HG02588 (cell line): Measurements from ENCODE around the gene ZNF264.
"Not testable (repeated sequence)": the region's sequence is repeated elsewhere in the genome, so short reads cannot be mapped to it uniquely, and the experiment has no call there.

Experiments used
- ATAC-seq: cut with Tn5 transposase; IDR thresholded peaks from one replicate; pipeline ENCODE4 v1.9.1; 2021; ENCODE audit warnings: mild to moderate bottlenecking, moderate library complexity; ENCODE audit not compliant: unreplicated experiment

ZNF264 gene

GRCh38 chr19:57191141-57192076 is at the start of gene ZNF264:
Gene ZNF264, plus strand, starts transcription at chr19:57191500. Its CDS starts 414 bp downstream, at chr19:57191914.
- peak; percentile 95 for ATAC-seq

- no peak for ATAC-seq
Measured at GRCh38 chr19:57141699-57142098, 49.6 kb upstream of the ZNF264 start.

- no peak for ATAC-seq
Measured at GRCh38 chr19:57152921-57153320, 38.4 kb upstream of the ZNF264 start.

GRCh38 chr19:57161985-57162539 is 29.2 kb upstream of the ZNF264 start:
- ATAC-seq: no peak

- no peak for ATAC-seq
Measured at GRCh38 chr19:57165846-57166245, 25.5 kb upstream of the ZNF264 start.

GRCh38 chr19:57167385-57167784 is 23.9 kb upstream of the ZNF264 start, which contains the start of gene DUXA:
Gene DUXA, minus strand, starts transcription at chr19:57167485. Its CDS starts 42 bp downstream, at chr19:57167443.
- ATAC-seq: no peak

GRCh38 chr19:57171551-57172081 is 19.7 kb upstream of the ZNF264 start:
- no peak for ATAC-seq

GRCh38 chr19:57190301-57190700 is 999 bp upstream of the ZNF264 start:
- no peak for ATAC-seq

- no peak for ATAC-seq
Measured at GRCh38 chr19:57192077-57192420, 749 bp downstream of the ZNF264 start.

GRCh38 chr19:57192993-57193392 is 1.7 kb downstream of the ZNF264 start:
- no peak for ATAC-seq

GRCh38 chr19:57197874-57198273 is 6.6 kb downstream of the ZNF264 start:
- not testable (repeated sequence) for ATAC-seq

GRCh38 chr19:57202160-57202559 is 10.9 kb downstream of the ZNF264 start:
- ATAC-seq: no peak

- no peak for ATAC-seq
Measured at GRCh38 chr19:57210381-57210780, 19.1 kb downstream of the ZNF264 start.

GRCh38 chr19:57212109-57212508 is 20.8 kb downstream of the ZNF264 start:
- ATAC-seq: no peak

GRCh38 chr19:57227502-57227901 is 36.2 kb downstream of the ZNF264 start:
- no peak for ATAC-seq

GRCh38 chr19:57231686-57232085 is 40.4 kb downstream of the ZNF264 start:
- ATAC-seq: no peak

GRCh38 chr19:57233207-57233606 is 41.9 kb downstream of the ZNF264 start:
- no peak for ATAC-seq

GRCh38 chr19:57239982-57240310 is 48.6 kb downstream of the ZNF264 start:
- ATAC-seq: no peak

GRCh38 chr19:57240311-57241090 is 49.2 kb downstream of the ZNF264 start, which contains the start of gene ZNF805:
Gene ZNF805, plus strand, starts transcription at chr19:57240632. Its CDS starts 260 bp downstream, at chr19:57240892.
- ATAC-seq: peak; percentile 90

- no peak for ATAC-seq
Measured at GRCh38 chr19:57241176-57241575, 49.9 kb downstream of the ZNF264 start.

- ATAC-seq: no peak
Measured at GRCh38 chr19:57242821-57243220, 51.5 kb downstream of the ZNF264 start.
